Nephron progenitor cell (in vitro differentiated cells): ENCODE measurements around the gene TECR.

ENCODE experiments used
- DNase-seq: peaks from one replicate; pipeline ENCODE4 v3.0.0; 2021
- H3K27ac Mint-ChIP-seq: 2 replicates; pipeline ENCODE4 v1.8.0; 2021; ENCODE audit warnings: mild to moderate bottlenecking, moderate library complexity, mixed read lengths
- H3K27me3 Mint-ChIP-seq: 2 replicates; pipeline ENCODE4 v1.8.0; 2021; ENCODE audit warnings: mild to moderate bottlenecking, low read depth, mixed read lengths; ENCODE audit not compliant: poor library complexity
- H3K36me3 Mint-ChIP-seq: 2 replicates; pipeline ENCODE4 v1.8.0; 2021; ENCODE audit warnings: low read depth, mixed read lengths
- H3K4me1 Mint-ChIP-seq: 2 replicates; pipeline ENCODE4 v1.8.0; 2021; ENCODE audit warnings: mixed read lengths
- H3K4me3 Mint-ChIP-seq: 2 replicates; pipeline ENCODE4 v1.8.0; 2021; ENCODE audit warnings: mild to moderate bottlenecking, moderate library complexity, mixed read lengths
- H3K9me3 Mint-ChIP-seq: 2 replicates; pipeline ENCODE4 v1.8.0; 2021; ENCODE audit warnings: mild to moderate bottlenecking, moderate library complexity, mixed read lengths
- CTCF ChIP-seq: fragments of 200-600 bp; sonication (generic); IDR thresholded peaks from 2 replicates; pipeline ENCODE4 v1.5.0; 2021; ENCODE audit warnings: antibody characterized with exemption

The TECR gene

DNA sequence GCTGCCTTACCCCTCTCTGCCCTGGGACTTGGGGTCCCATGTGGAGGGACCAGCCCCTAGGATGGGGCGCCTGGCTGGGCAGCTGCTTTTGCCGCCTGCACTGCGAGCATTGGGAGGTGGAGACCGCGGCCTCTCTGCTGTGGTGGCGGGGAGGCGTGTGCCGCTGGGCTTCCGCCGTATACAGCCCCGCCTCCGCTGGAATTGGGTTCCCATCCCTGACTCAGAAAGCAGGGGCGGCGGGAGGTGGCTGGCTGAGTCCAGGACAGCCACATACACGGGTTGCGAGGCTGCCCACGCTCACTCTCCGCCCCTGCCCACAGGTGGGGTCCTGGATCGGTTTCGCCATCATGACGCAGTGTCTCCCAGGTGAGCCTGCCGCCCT is 35.9 kb downstream of the TECR start:
- Mint-ChIP-seq H3K4me1 (peaks cover 19% of the 10 kb centered on the region), H3K9me3 (no peaks in the 10 kb centered on the region), H3K27me3 (no peaks in the 10 kb centered on the region), H3K36me3 (peaks cover 9% of the 10 kb centered on the region), H3K27ac (no peak overlapping the region), H3K4me3 (no peak overlapping the region)
- no peak for DNase-seq
- no peak for TF ChIP-seq CTCF

DNA sequence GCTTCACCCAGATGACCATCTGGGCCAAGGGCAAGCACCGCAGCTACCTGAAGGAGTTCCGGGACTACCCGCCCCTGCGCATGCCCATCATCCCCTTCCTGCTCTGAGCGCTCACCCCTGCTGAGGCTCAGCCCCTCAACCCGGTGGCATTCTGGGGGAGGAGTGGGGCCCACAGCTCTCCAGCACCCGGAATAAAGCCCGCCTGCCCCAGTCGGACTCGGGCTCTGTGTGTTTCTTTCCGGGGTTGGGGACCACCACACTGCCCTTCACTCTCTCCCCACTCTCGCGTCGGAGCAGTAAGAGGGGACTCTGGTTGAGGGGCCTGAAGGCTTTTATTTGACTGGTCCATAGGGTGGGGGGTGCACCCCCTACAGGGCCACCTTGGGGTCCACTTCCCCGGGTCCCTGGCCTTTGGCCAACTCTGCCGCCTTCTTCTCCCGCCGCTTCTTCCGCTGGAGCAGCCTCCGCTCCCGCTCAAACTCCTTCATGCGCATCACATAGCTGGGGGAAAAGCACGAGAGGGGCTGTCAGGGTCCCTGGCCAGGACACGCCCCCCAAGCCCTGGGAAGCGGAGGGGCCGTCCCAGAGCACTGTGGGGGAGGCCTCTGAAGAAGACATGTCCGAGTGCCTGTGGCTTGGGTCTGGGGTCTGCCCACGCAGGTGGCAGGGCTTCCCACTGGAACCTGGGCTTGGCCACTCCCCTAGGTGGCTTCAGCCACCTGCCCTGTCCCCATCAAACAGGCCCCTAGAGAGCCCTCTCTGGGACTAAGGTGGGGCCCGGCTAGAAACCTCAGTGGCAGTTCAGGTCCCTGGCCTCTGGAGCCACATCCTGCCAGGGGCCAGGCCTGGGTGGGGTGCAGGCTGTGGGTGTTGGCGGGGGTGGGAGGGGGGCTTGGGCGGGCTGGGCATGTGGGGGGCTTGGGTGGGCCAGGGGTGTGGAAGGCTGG is 36.6 kb downstream of the TECR start:
- H3K36me3 Mint-ChIP-seq = peaks cover 9% of the 10 kb centered on the region
- no peaks in the 10 kb centered on the region for H3K9me3 Mint-ChIP-seq

DNA sequence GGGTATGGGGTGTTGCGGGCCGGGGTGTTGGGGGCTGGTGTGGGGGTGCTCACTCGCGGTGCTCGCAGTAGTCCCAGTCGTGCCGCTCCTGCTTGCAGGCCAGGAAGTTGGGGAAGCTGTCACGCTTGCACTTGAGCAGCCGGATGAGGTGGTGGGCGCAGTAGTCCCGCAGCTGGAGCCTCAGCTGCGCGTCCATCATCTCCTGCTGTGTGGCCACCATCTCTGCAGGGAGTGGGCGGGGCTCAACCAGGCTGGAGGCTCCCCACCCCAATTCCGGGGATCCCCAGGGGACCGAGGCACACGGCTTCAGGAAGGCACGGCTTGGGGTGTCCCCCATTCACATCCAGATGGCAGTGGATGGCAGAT is 37.3 kb downstream of the TECR start:
- Mint-ChIP-seq H3K9me3 (no peaks in the 10 kb centered on the region), H3K27ac (no peak overlapping the region), H3K4me1 (peaks cover 25% of the 10 kb centered on the region), H3K27me3 (no peaks in the 10 kb centered on the region), H3K4me3 (no peak overlapping the region), H3K36me3 (peaks cover 9% of the 10 kb centered on the region)
- TF ChIP-seq CTCF = no peak
- no peak for DNase-seq

More for the DNA sequence above, 36.6 kb downstream of the TECR start:
- Mint-ChIP-seq H3K4me3 (no peak overlapping the region), H3K27ac (no peak overlapping the region), H3K4me1 (peaks cover 22% of the 10 kb centered on the region), H3K27me3 (no peaks in the 10 kb centered on the region)
- TF ChIP-seq CTCF = no peak
- DNase-seq = no peak

- H3K9me3 Mint-ChIP-seq = no peaks in the 10 kb centered on the region
- no peak overlapping the region for H3K4me3 Mint-ChIP-seq
- peaks cover 25% of the 10 kb centered on the region for H3K4me1 Mint-ChIP-seq
- DNase-seq = no peak
- H3K27me3 Mint-ChIP-seq = no peaks in the 10 kb centered on the region
- H3K36me3 Mint-ChIP-seq = peaks cover 9% of the 10 kb centered on the region
- H3K27ac Mint-ChIP-seq = peak overlapping the region; percentile 75
- no peak for TF ChIP-seq CTCF
Measured at GRCh38 chr19:14567079-14567478, 37.7 kb downstream of the TECR start.

- no peak for TF ChIP-seq CTCF
- Mint-ChIP-seq H3K36me3 (peaks cover 5% of the 10 kb centered on the region), H3K4me1 (peaks cover 36% of the 10 kb centered on the region), H3K9me3 (no peaks in the 10 kb centered on the region), H3K27ac (no peak overlapping the region), H3K4me3 (peak overlapping the region; percentile 97), H3K27me3 (peaks cover 5% of the 10 kb centered on the region)
- no peak for DNase-seq
Measured at GRCh38 chr19:14570864-14571527, 41.6 kb downstream of the TECR start.
